GM23338 (cell line): Measurements from ENCODE around the gene NPY. TPM values are rescaled to one million over a fixed set of nuclear protein-coding genes. Genes with fewer than 3 reads are reported as not detected.

Experiments used
- ATAC-seq: fragments of 200-7000 bp; cut with Tn5 transposase; 3 replicates; pipeline ENCODE4 v1.9.1; 2020
- DNase-seq: peaks from one replicate; pipeline ENCODE4 v3.0.0-alpha.2; 2015; ENCODE audit warnings: low spot score
- H2AFZ ChIP-seq: fragments of 200-600 bp; sonication (generic); 2 replicates; pipeline ENCODE4 v1.8.0; 2016; ENCODE audit warnings: antibody characterized with exemption, mild to moderate bottlenecking, moderate library complexity
- H3F3A ChIP-seq: fragments of 200-600 bp; sonication (generic); replicated peaks from 2 replicates; pipeline ENCODE4 v1.8.0; 2017; ENCODE audit warnings: antibody characterized with exemption, mixed run types, low read depth
- H3K27ac ChIP-seq: fragments of 200-600 bp; sonication (generic); 2 replicates; pipeline ENCODE4 v1.6.1; 2016; ENCODE audit warnings: low read depth
- H3K27me3 ChIP-seq: fragments of 200-600 bp; sonication (generic); 2 replicates; pipeline ENCODE4 v1.8.0; 2016; ENCODE audit warnings: mild to moderate bottlenecking, mixed run types, moderate library complexity; ENCODE audit not compliant: insufficient read depth
- H3K36me3 ChIP-seq: fragments of 200-600 bp; sonication (generic); 2 replicates; pipeline ENCODE4 v1.8.0; 2016; ENCODE audit warnings: mild to moderate bottlenecking; ENCODE audit not compliant: insufficient read depth
- H3K4me1 ChIP-seq: fragments of 200-600 bp; sonication (generic); 2 replicates; pipeline ENCODE4 v1.8.0; 2016; ENCODE audit warnings: mild to moderate bottlenecking, moderate library complexity; ENCODE audit not compliant: insufficient read depth
- H3K4me2 ChIP-seq: fragments of 200-600 bp; sonication (generic); 2 replicates; pipeline ENCODE4 v1.7.1; 2017; ENCODE audit warnings: mixed run types
- H3K4me3 ChIP-seq: fragments of 200-600 bp; sonication (generic); 2 replicates; pipeline ENCODE4 v1.6.1; 2016; ENCODE audit warnings: mixed run types
- H3K79me2 ChIP-seq: fragments of 200-600 bp; sonication (generic); replicated peaks from 2 replicates; pipeline ENCODE4 v1.8.0; 2017; ENCODE audit warnings: mild to moderate bottlenecking; ENCODE audit not compliant: insufficient read depth
- H3K9me2 ChIP-seq: fragments of 200-600 bp; sonication (generic); 2 replicates; pipeline ENCODE4 v1.8.0; 2017; ENCODE audit not compliant: insufficient read depth
- H4K20me1 ChIP-seq: fragments of 200-600 bp; sonication (generic); replicated peaks from 2 replicates; pipeline ENCODE4 v1.8.0; 2017; ENCODE audit warnings: mild to moderate bottlenecking; ENCODE audit not compliant: insufficient read depth
- H3K27ac Mint-ChIP-seq: 2 replicates; pipeline ENCODE4 v1.8.0; 2020; ENCODE audit warnings: inconsistent platforms, mild to moderate bottlenecking, moderate library complexity, mixed read lengths
- H3K27me3 Mint-ChIP-seq: 3 replicates; pipeline ENCODE4 v1.8.0; 2022; ENCODE audit warnings: low read depth, mild to moderate bottlenecking, moderate library complexity, mixed read lengths, inconsistent platforms; ENCODE audit not compliant: insufficient read depth, poor library complexity
- H3K36me3 Mint-ChIP-seq: 3 replicates; pipeline ENCODE4 v1.8.0; 2021; ENCODE audit warnings: low read depth, mild to moderate bottlenecking, inconsistent platforms, moderate library complexity, mixed read lengths
- H3K4me1 Mint-ChIP-seq: 3 replicates; pipeline ENCODE4 v1.8.0; 2020; ENCODE audit warnings: mild to moderate bottlenecking, inconsistent platforms, mixed read lengths
- H3K4me3 Mint-ChIP-seq: 3 replicates; pipeline ENCODE4 v1.8.0; 2021; ENCODE audit warnings: moderate library complexity, mild to moderate bottlenecking, inconsistent platforms, mixed read lengths
- H3K9me3 Mint-ChIP-seq: 3 replicates; pipeline ENCODE4 v1.8.0; 2020; ENCODE audit warnings: moderate library complexity, mild to moderate bottlenecking, inconsistent platforms, mixed read lengths
- CREB1 ChIP-seq: fragments of 250-450 bp; sonication (Bioruptor Pico); IDR thresholded peaks from 2 replicates; pipeline ENCODE4 v1.5.0; 2020; ENCODE audit warnings: low read depth, mild to moderate bottlenecking, moderate library complexity
- CTCF ChIP-seq, 2 experiments: fragments of 200-600 bp in 1 of 2; sonication (generic) in 1 of 2; conservative IDR thresholded peaks; 2 replicates each; pipeline versions ENCODE4 v1.5.1 to v1.6.1; 2016 to 2017; ENCODE audit warnings: antibody characterized with exemption in 2 of 2, low read depth in 2 of 2, mild to moderate bottlenecking in 2 of 2, moderate library complexity in 1 of 2
- ETS1 ChIP-seq: IDR thresholded peaks from 2 replicates; pipeline ENCODE4 v1.6.1; 2016; ENCODE audit warnings: antibody characterized with exemption
- EZH2 ChIP-seq: fragments of 200-600 bp; sonication (generic); IDR thresholded peaks from one replicate; pipeline ENCODE4 v1.8.0; 2017; ENCODE audit warnings: antibody characterized with exemption, mild to moderate bottlenecking, low read depth; ENCODE audit not compliant: unreplicated experiment
- EZH2phosphoT487 ChIP-seq: fragments of 200-600 bp; sonication (generic); IDR thresholded peaks from one replicate; pipeline ENCODE4 v1.8.1; 2018; ENCODE audit warnings: antibody characterized with exemption; ENCODE audit not compliant: unreplicated experiment
- JUNB ChIP-seq: IDR thresholded peaks from one replicate; pipeline ENCODE4 v1.6.1; 2016; ENCODE audit warnings: antibody characterized with exemption; ENCODE audit not compliant: unreplicated experiment
- POLR2AphosphoS5 ChIP-seq: IDR thresholded peaks from 2 replicates; pipeline ENCODE4 v1.6.1; 2016; ENCODE audit warnings: antibody characterized with exemption, low read depth
- REST ChIP-seq: IDR thresholded peaks from one replicate; pipeline ENCODE4 v1.6.1; 2018; ENCODE audit warnings: antibody characterized with exemption; ENCODE audit not compliant: unreplicated experiment
- STAT1 ChIP-seq: IDR thresholded peaks from one replicate; pipeline ENCODE4 v1.6.1; 2016; ENCODE audit warnings: antibody characterized with exemption; ENCODE audit not compliant: unreplicated experiment
- ZNF331 ChIP-seq: fragments of 250-450 bp; sonication (Bioruptor Pico); IDR thresholded peaks from 2 replicates; pipeline ENCODE4 v1.5.0; 2020; ENCODE audit warnings: low read depth, mild to moderate bottlenecking, moderate library complexity
- polyA plus RNA-seq: library from polyadenylated mRNA; unstranded; fragments of >200 nt; fragmentation: Nextera tagmentation; extraction: Ambion mirVana; gene quantifications from 2 replicates; pipeline ENCODE4 v1.2.1, GENCODE V29; 2016
- total RNA-seq: library from RNA; depleted of rRNA; stranded (reverse); fragments of >200 nt; shearing (Covaris generic); gene quantifications from 2 replicates; pipeline ENCODE4 v1.2.3, GENCODE V29; 2014

NPY gene
- total and polyA plus RNA-seq, 2 experiments from 2014 or later = 7.0 TPM; not detected in 1

- Histone ChIP-seq H3K4me3 (no peak overlapping the region), H3K79me2 (no peaks in the 10 kb centered on the region), H4K20me1 (no peaks in the 10 kb centered on the region), H3K27me3 (no peaks in the 10 kb centered on the region), H3K4me2 (no peak overlapping the region), H3K9me2 (peaks cover 5% of the 10 kb centered on the region), H3K4me1 (no peaks in the 10 kb centered on the region), H3K27ac (no peak overlapping the region), H3K36me3 (no peaks in the 10 kb centered on the region), H2AFZ (no peak overlapping the region), H3F3A (no peaks in the 10 kb centered on the region)
- Mint-ChIP-seq H3K9me3 (no peaks in the 10 kb centered on the region), H3K27me3 (no peaks in the 10 kb centered on the region), H3K4me1 (no peaks in the 10 kb centered on the region), H3K36me3 (0 out of 3 replicates have a peak, but pooled peaks cover 2% of the 10 kb centered on the region), H3K4me3 (no peak overlapping the region), H3K27ac (no peak overlapping the region)
- ATAC-seq = no peak
- DNase-seq = no peak
- TF ChIP-seq ZNF331 = no peak
Measured at GRCh38 chr7:24244554-24244953, 39.4 kb upstream of the NPY start.

GRCh38 chr7:24245362-24245761, 38.6 kb upstream of the NPY start:
- Histone ChIP-seq H3K4me1 (no peaks in the 10 kb centered on the region), H4K20me1 (no peaks in the 10 kb centered on the region), H3F3A (no peaks in the 10 kb centered on the region), H3K36me3 (no peaks in the 10 kb centered on the region), H3K4me3 (no peak overlapping the region), H2AFZ (no peak overlapping the region), H3K79me2 (no peaks in the 10 kb centered on the region), H3K27ac (no peak overlapping the region), H3K27me3 (no peaks in the 10 kb centered on the region), H3K4me2 (no peak overlapping the region), H3K9me2 (peaks cover 5% of the 10 kb centered on the region)
- H3K27me3 Mint-ChIP-seq = no peaks in the 10 kb centered on the region
- H3K4me1 Mint-ChIP-seq = no peaks in the 10 kb centered on the region
- H3K27ac Mint-ChIP-seq = no peak overlapping the region
- H3K4me3 Mint-ChIP-seq = no peak overlapping the region
- no peak for TF ChIP-seq POLR2AphosphoS5
- no peak for TF ChIP-seq CTCF (conservative IDR thresholded peaks at IDR 0.05; ENCODE audit: low read depth in 2 of 2)
- TF ChIP-seq STAT1 = no peak
- no peak for TF ChIP-seq CREB1 (CRISPR knock-in tag)
- TF ChIP-seq EZH2phosphoT487 = no peak
- H3K36me3 Mint-ChIP-seq = 0 out of 3 replicates have a peak, but pooled peaks cover 2% of the 10 kb centered on the region
- H3K9me3 Mint-ChIP-seq = no peaks in the 10 kb centered on the region
- DNase-seq (no peak), ATAC-seq (no peak)

- H3K27ac ChIP-seq = no peak overlapping the region
- no peaks in the 10 kb centered on the region for H4K20me1 ChIP-seq
- H3F3A ChIP-seq = no peaks in the 10 kb centered on the region
- H3K79me2 ChIP-seq = no peaks in the 10 kb centered on the region
- Mint-ChIP-seq H3K4me3 (no peak overlapping the region), H3K9me3 (peaks cover 3% of the 10 kb centered on the region; the same call in 1 of the 3 replicates), H3K27me3 (no peaks in the 10 kb centered on the region), H3K4me1 (no peaks in the 10 kb centered on the region), H3K27ac (no peak overlapping the region), H3K36me3 (0 out of 3 replicates have a peak, but pooled peaks cover 5% of the 10 kb centered on the region)
- no peak overlapping the region for H3K4me3 ChIP-seq
- H3K9me2 ChIP-seq = peaks cover 5% of the 10 kb centered on the region
- H3K4me2 ChIP-seq = no peak overlapping the region
- no peaks in the 10 kb centered on the region; the same call in 1 of the 2 replicates for H3K36me3 ChIP-seq
- H3K4me1 ChIP-seq = no peaks in the 10 kb centered on the region
- no peaks in the 10 kb centered on the region for H3K27me3 ChIP-seq
- ATAC-seq (no peak), DNase-seq (no peak)
- H2AFZ ChIP-seq = no peak overlapping the region
- no peak for TF ChIP-seq REST
- no peak for TF ChIP-seq POLR2AphosphoS5
- TF ChIP-seq EZH2 = no peak
- no peak for TF ChIP-seq JUNB
- TF ChIP-seq STAT1 = no peak
- no peak for TF ChIP-seq CREB1 (CRISPR knock-in tag)
- TF ChIP-seq ETS1 = no peak
- TF ChIP-seq EZH2phosphoT487 = no peak
Measured at GRCh38 chr7:24249266-24249665, 34.7 kb upstream of the NPY start.
